ENCODE measurements around the gene ADAM21.
"Not testable (repeated sequence)": the region's sequence is repeated elsewhere in the genome, so short reads cannot be mapped to it uniquely, and the experiment has no call there.

The ADAM21 gene

DNA sequence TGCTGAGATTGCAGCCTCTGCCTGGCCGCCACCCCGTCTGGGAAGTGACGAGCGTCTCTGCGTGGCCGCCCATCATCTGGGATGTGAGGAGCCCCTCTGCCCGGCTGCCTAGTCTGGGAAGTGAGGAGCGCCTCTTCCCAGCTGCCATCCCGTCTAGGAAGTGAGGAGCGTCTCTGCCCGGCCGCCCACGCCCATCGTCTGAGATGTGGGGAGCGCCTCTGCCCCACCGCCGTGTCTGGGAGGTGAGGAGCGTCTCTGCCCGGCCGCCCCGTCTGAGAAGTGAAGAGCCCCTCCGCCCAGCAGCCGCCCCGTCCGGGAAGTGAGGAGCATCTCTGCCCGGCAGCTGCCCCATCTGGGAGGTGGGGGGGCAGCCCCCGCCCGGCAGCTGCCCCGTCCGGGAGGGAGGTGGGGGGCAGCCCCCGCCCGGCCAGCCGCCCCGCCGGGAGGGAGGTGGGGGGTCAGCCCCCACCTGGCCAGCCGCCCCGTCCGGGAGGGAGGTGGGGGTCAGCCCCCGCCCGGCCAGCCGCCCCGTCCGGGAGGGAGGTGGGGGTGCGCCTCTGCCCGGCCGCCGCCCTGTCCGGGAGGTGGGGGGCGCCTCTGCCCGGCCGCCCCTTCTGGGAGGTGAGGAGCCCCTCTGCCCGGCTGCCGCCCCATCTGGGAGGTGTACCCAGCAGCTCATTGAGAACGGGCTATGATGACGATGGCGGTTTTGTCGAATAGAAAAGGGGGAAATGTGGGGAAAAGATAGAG is 25.6 kb downstream of the ADAM21 start:
- not testable (repeated sequence) for DNase-seq

DNA sequence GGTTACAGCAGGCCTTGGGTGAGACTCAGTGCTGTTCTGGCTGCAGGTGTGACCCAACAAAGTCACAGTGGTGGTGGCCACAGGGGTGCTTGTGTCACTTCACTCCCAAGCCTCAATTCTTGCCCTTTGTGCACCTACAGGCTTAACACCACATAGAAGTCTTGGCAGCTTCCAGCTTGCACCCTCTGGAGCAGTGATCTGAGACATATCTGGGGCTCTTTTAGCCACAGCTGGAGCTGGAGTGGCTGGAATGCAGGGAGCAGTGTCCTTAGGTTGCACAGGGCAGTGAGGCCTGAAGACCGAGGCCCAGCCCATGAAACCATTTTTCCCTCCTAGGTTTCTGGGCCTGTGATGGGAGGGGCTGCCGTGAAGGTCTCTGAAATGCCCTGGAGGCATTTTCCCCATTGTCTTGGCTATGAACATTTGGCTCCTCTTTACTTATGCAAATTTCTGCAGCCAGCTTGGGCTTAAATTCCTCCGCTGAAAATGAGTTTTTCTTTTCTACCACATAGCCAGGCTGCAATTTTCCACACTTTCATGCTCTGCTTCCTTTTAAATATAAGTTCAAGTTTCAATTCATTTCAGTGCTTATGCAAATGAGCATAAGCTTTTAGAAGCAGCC is 37.7 kb downstream of the ADAM21 start:
- no peak for DNase-seq

DNA sequence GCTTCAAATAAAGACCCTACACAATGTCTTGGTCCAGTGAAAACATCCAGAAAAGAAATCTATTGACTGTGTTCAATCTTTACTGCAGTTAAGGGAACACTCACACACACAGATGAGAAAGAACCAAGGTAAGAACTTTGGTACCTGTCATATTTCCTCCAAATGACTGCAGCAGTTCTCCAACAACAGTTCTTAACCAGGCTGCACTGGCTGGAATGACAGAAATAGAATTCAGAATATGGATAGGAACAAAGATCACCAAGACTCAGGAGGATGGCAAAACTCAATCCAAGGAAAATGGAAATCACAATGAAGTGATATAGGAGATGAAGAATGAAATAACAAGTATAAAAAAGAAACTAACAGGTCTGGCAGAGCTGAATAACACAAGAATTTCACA is 46.2 kb downstream of the ADAM21 start:
- DNase-seq = no peak
